ENCODE measurements around the gene TMUB1.

TMUB1 gene

DNA sequence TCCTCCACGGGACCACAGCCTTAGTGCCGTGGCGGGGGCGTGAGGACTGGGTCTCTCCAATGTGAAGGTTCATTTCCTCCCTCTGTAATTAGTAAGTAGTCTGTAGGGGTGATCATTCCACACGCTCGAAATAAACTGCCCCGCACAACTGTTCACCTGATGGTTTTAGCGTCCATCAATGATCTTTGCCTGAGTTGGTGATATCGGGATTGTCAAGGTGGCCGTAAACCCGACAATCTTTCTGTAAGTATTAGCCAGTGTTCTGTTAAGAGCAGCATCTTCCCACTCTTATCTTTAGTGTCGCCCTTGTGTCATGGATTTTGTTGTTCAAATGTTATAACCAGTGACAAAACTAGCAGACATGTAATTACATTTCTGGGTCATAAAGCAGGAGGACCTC lies 20.7 kb upstream of the TMUB1 start:
- DNase-seq (no peak), ATAC-seq (no peak)

DNA sequence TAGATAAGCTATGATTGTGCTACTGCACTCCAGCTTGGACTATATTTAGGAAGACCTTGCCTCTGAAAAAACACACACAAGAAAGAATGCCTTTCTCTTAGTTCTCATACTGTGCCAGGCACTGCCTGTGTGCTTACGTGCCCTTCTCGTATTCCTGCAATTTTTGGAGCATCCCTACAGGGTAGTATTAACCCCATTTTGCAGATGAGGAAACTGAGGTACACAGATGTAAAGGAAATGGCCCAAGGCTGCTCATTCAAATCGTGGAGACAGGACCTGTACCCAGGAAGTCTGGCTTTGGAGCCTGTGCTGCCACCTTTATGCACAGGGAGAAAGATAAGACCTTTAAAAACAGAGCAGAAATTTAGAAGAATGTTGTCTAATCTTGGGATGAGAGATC lies 19.7 kb upstream of the TMUB1 start:
- no peak for ATAC-seq
- DNase-seq, result no peak

DNA sequence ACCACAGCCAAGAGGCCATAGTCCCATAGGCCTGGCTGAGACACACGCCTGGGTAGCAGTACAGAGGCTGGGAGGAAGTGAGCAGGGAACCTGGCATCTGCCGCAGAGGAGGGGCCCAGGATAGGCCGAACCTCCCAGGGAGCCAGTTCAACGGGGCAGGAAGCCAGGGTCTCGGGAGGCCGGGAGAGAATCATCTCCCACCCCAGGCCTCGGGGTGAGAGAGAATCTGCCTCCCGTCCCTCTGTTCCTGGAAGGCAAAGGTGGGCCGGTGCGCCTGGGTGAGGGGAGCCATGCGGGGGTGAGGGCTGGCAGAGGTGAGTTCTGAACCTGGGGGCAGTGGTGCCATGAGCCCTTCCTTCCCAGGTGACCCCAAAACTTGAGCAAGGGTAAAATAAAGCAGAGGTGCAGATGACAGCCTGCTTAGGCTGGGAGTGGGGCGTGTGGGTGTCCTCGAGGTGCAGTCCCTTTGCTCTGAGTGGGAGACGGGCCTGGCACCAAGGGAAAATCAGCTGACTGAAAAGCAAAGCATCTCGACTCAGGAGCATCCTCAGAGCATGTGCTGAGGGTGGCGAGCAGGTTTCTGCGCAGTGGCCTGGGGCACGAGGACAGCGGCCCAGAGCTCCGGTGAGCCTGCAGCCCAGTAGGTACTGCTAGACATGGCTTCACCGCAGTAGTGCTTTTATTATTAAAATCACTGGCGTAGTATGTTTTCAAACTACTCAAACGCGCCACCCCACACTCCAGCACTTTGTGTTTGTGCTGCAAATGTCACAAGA lies 18.5 kb upstream of the TMUB1 start:
- ATAC-seq (peak; percentile 37), DNase-seq (no peak)

DNA sequence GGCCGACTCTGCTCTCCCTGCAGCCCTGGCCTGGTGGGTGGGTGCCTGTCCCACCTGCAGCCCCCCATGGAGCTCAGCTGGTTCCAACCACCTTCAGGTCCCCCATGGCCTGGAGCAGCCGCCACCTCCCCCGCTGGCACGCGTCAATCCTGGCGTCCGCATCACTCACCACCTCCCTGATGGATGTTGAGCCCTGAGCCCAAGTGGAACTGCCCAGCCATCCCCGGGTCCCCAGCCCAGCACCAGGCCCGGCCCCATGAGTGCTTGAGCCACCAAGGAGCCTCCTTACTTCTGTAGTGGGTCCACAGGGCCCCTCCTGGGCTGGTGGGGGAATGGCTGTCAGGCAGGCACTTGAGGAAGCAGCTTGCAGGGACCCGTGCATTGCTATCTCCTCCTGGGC lies 17.6 kb upstream of the TMUB1 start:
- ATAC-seq (no peak), DNase-seq (no peak)

DNA sequence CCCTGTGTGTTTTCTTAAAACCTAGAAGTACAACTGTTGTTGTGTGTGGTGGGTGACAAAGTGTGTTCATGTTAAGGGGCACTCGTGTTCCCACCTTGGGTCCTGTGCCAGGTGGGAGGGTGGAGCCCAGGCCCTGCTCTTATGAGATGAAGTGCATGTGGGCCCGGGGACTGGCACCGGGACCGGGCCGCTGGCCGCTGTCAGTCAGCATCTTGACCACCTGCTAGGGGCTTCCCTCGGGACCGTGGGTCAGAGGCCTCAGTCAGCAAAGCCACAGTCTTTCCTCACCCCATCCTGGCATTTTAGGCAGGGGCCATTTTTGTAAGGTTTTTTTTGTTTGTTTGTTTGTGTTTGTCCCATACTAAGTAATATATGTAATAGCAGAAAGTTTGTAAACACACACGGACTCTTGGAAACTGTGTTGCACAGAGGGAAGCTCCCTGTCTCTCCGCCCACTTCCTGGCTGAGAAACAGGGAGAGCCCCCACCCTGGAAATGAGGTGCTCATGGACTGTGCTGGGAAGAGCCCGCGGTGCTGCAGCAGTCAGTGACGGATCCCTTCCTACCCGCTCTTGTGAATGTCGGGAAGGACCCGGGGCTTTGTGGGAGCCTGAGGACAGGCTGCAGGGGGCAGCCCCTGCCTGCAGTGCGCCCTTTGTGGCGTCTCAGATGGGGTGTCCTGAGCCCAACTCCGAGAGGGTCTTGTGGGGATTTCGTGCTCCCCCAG lies 16.4 kb upstream of the TMUB1 start:
- DNase-seq (no peak), ATAC-seq (no peak)

DNA sequence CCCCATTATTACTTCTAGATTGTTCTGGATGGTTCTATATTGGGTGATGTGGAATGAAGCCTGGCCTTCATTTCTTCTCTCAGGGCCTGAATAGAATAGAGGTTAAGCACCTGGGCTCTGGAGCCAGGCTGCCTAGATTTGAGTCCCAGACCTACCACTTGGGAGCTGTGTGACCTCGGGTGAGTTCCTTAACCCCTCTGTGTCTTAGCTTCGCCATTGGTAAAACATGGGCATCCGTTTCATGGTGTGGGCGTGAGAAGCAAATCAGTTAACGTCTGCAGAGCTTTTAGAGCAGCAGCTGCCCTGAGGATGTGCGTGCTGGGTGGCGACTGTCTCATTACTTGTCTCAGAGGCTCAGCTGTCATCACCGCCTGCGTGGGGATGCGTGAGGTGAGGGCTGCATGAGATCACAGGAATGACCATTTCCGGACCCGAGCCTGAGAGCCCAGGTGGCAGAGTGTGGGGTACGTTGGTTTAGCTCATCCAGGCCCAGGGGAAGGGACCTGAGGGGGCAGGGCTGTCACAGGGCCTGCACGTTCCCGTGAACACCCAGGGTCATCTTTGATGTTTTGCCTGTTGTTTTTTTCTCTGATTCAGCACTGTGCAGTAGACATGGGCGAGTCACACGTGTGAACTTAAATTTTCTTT lies 12.7 kb upstream of the TMUB1 start:
- ATAC-seq, result no peak

DNA sequence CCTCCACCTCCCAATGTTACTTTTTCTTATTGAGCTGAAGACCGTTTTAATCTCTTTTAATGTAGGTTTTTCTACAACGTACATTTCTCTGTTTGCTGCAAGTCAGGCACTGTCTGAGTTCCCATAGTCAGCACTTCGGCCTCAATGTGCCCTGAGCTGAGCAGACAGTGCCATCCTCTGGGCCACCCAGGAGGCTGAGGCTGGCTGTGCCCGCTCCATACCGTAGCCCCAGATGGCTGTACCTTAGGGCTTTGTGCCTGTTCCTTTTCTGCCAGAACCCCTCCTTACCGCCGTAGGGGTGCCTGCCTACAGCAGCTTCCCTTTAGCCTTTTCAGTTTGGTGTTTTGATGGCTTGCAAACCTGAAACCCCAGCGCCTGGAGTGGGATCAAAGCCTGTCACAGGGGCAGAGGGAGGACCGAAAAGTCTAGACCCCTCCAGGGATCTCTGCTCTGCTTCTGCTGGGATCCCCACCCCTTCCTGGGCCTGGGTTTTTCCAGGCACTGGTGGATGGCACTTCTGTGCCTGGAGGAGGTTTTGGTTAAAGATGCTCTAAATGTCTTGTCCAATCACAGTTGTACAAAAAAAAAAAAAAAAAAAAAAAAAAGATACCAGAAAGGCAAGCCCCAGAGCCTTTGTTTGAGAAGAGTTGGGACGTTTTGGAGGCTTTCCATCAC lies 12.0 kb upstream of the TMUB1 start:
- DNase-seq (no peak), ATAC-seq (no peak)

More for the DNA sequence above, 12.7 kb upstream of the TMUB1 start:
- DNase-seq, result no peak

DNA sequence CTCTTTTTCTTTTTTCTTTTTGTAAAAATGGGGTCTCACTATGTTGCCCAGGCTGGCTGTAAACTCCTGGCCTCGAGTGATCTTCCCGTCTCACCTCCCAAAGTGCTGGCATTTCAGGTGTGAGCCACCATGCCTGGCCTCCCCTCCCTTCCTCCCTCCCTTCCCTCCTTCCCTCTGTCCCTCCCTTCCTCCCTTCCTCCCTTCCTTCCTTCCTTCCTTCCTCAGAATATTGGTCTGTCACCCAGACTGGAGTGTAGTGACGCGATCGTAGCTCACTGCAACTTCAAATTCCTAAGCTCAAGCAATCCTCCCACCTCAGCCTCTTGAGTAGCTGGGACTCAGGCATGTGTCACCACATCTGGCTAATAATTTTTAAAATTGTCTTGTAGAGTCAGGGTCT lies 11.4 kb upstream of the TMUB1 start:
- ATAC-seq (no peak), DNase-seq (no peak)

DNA sequence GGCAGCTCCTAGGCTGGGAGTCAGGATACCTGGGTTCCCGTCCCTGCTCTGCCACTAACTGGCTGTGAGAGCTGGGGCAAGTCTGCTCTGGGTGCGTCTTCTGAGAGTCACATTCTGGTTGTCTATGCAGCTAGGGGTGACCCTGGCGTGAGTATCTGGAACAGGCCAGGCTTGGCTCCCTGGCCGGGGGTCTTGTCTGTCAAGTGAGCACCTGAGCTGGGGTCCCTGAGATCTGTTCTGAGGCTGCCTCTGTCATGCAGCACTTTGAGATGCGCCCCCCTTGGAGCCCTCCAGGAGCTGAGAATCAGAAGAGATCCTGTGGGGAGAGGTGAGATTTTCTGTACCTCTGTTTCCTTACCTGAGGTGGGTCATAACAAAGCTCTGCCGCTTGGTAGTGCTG lies 10.5 kb upstream of the TMUB1 start:
- DNase-seq (no peak), ATAC-seq (no peak)

DNA sequence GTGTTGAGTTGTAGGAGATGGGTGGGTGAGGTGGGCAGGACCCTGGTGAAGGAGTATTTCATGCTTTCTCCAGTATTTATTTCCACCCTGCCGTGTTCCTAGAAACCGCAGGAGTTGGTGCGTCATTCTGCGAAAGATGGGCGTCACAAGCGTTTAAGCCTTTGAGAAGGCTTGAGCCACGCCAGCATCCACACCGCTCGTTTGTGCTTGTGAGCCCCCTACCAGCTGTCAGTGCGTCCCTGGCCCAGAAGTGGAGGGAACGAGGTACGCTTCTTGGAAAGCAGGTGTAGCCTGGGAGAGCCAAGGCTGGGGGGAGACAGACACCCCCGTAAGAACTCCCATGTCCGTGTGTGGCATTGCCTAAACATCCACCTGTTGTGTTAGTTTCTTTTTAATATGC lies 8.7 kb upstream of the TMUB1 start:
- DNase-seq, result no peak
- no peak for ATAC-seq

DNA sequence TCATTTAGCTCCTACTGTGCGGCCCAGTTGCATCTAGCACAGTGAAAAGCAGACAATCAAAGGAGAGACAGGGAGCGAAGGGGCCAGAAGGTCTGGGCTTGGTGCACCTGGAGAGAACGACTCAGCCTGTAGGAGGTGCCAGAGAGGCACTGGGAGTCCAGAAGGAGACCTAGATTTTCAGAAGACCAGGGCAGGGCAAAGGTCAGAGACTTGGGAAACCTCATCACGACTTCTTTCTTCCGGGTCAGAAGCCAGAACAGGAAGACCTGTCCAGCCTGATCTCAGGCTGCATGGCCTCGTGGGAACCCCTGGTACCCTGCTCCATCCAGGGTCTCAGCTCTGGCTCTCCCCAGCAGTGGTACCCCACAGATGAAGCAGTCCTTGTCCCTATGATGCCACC lies 8.1 kb upstream of the TMUB1 start:
- DNase-seq (peak; percentile 48), ATAC-seq (no peak)

DNA sequence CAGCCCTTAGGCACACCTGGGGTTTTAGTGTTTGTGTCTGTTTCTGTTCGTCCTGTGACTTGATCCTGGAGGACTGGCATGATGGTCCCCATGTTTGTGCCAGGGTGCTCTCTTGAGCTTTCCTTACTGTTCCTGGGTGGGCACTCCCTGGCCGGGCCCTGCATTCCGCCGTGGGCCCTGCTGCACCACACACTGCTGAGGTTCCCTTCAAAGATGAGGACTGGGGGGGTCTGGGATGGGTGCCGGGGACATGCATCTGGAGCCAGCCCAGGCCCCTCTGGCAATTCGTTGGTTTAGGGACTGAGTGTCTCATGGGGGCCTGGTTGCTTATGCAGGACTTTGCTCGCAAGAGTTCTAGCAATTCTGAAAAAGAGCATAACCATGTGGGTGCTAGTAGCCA lies 7.7 kb upstream of the TMUB1 start:
- ATAC-seq (no peak), DNase-seq (no peak)

DNA sequence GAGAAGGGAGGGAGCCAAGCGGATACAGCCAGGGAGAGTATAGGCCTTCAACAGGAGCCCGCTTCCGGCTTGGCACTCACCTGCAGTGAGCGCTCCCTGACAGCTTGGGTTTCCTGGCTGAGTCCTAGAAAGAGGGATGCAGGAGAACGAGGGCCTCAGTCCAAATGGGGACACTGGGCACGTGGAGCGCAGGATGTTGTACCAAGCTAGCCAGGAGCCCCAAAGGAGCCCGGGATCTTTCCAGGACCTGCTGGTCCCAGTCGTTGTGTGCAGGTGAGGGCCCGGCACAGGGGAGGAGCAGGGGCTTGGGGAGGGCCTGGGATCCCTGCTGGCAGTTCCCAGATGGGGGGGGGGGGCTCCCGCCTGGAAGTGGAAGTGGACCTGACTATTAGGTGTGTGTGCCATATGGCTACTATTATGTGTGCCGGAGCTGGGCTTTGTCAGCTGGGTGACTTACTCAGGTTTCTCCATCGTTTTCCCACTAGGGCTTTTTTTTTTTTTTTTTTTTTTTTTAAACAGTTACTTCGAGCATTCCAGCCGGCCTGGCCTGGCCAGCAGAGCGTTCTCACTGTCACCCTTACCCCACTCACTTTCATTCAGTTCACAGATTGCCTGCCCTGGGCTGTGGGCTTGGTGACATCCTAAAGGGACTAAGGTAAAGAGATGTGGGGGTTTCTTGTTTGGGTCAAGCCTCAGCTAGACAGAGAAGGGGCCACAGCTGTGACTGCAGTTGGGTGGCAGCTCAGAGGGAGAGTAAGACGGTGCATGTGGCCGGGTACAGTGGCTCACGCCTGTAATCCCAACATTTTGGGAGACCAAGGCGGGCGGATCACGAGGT lies 6.8 kb upstream of the TMUB1 start:
- DNase-seq, result no peak
- ATAC-seq, result no peak

DNA sequence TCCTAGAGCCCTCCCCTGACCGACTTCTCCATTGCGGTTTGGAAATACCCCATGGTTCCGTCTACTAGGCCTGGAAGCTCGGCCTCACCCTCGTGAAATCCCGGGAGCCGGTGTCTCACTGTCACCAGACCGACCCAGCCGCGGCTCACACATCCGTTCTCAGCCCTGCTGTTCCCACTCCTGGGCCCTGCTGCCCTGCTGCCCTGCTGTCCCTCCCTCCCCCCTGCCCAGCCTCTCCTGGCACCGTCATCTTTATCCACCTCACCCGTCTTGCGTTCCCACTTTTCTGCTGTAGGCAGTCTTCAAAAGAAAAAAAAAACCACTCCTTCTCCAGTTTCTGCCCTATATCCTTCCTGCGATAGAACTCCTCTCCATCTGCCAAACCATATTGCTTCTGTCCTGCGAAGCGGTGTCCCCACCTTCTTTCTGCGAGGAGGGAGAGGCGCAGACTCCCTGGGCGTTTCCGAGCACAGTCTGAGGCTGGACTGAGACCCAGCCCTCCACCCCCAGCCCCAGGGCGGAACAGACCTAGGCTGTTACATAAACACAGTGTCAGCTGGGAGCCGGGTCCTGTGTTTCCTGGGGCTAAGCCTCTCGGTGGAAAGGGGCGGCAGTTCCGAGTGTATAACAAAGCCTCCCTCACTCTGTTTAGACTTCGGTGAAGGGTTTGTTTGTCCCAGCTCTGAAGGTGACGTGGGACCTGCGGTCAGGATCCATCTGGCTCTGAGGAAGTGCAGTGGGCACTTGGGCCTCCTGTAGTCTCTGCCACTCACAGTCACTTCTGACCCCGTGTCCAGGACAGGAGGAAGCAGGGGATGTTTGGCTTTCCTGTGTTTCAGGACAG lies 5.8 kb upstream of the TMUB1 start:
- no peak for DNase-seq
- no peak for ATAC-seq

DNA sequence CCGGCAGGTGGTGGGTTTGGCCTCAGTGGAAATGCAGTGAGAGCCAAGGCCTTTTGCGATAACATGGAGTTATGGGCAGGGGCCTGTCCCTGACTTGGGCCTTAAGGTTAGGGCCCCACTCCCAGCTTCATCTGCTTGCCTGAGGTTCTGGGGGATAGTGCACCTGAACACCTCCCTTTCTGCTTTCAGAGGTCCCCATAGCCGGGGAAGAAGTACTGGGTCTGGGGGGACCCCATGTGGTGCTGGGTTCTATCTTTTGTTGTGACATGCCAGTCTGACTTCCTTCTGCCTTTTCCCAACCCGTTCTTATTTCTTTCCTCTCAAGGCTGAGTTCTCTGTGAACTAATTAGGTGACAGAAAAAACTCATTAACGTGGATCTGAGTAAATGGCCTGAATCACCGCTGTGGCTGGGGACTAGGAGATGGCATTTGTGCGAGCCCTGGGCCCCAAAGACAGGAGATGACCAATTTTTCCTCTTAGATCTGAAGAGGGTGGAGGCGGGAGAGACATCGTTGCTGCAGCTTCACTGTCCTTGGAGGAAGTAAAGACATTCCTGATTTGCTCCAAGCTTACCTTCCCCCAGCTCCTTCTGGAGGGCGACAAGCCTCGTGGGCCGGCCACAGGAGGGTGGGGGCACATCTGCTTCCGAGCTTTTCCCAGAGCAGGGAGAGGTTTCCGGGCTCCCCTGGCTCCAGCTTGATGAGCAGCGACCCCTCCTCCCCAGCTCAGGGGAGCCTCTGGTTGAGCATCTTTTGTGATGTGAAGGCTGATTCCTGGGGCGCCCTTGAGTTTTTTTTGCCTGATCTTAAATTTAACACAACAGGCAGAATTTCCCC lies 4.9 kb upstream of the TMUB1 start:
- DNase-seq (no peak), ATAC-seq (no peak)

DNA sequence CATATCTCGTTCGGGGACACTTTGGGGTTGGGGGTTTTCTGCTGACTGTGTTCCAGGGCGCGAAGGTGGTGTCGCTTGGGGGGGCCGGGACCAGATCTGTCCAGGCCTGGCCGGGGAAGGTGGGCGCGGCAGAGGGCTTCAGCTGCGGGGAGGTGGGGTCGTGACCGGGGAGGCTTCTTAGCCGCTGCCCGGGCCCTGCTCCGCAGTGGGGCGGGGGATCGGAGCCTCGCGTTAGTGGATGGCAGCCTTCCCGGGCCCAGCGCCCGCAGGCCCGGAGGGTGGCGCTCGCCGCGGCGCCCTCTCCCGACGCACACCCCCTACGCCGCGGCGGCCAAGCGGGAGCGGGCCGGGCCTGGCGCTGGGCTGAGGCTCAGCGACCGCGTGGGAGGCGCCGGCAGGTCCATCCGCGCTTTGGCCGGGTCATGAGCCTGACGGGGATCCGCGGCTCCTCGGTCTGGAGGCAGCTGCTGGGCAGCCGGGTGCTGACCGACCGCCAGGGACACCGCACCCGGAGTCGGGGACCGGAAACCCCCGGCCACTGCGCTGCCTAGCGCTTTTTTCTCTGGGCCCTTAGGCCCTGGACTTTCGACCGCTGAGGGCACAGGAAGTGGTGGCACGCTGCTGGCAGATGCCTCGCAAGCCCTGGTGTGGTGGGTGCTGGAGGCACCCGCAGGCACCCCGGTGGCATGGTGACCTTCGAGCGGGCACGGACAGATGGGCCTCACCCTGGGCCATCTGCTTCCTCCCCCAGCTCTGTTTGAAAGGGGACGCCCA lies 4.1 kb upstream of the TMUB1 start:
- ATAC-seq, result peak; percentile 19

DNA sequence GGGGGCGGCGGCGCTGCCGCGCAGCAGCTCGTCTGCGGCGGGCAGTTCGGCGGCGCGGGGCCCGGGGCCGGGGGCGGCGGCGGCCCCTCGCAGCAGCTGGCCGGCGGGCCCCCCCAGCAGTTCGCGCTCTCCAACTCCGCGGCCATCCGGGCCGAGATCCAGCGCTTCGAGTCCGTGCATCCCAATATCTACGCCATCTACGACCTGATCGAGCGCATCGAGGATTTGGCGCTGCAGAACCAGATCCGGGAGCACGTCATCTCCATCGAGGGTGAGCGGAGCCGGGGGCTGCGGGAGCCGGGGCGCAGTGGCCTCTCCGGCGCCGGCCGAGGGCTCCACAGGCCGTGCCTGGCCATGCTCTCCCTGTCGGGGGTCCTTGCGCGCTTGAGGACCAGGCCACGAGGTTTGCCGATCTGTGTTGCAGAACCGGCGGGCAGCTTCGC lies 3.5 kb upstream of the TMUB1 start:
- ATAC-seq, result no peak
- DNase-seq, result peak; percentile 50

More for the DNA sequence above, 4.1 kb upstream of the TMUB1 start:
- peak; percentile 51 for DNase-seq

DNA sequence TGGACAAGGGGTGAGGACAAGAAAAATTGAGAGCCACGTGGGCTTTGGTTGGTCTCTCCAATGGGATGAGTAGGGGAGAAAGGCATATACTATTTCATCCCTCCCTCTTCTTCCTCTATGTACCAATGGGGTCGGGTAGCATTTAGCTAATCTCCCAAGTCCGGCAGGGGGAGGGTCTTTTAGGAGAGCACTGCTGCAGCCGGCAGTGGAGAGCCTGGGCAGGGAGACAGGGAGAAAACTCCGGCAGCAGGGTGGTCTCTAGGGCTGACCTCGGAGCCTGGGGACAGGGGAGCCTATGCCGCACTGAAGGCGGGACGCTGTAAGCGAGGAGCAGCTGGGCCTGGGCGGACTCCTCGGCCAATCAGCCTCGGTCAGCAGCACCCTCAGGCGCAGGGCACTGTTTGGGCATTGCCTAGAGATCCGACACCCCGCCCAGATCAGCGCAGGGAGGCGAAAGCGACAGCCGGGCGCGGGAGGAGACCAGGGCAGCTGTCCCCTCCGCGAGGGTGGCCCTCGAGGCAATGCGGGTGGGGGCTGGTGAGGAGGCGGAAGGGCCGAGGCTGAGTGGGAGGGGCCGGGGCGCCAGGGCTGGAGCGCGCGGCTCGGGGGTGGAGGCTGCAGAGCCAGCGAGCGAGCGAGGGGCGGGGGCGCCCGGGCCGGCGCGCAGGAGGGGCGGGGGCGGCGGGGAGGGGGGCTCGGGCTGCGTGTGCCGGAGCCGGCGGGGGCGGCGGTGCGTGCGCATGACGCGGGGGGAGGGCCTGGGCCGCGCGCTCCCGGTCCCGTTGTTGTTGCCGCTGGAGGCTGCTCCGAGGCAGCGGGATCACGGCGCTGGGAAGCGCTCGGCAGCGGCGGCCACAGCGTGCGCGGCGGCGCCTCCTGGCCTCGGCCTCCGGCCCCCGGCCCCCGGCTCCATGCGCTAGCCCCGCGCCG lies 2.7 kb upstream of the TMUB1 start, which contains the start of gene AGAP3:
Gene AGAP3, plus strand, starts transcription at position 785 of the 930 bp plus-strand sequence. CDS start 267 bp downstream, outside the sequence.
- peak; percentile 65 for DNase-seq
- no peak for ATAC-seq
